H1 (cell line): Measurements from ENCODE around the gene TBX21. TPM values are rescaled to one million over a fixed set of nuclear protein-coding genes. Genes with fewer than 3 reads are reported as not detected.

Experiments
- ATF2 ChIP-seq: IDR thresholded peaks from 2 replicates; pipeline ENCODE4 v1.6.1; 2012; ENCODE audit warnings: low read length, inconsistent platforms
- GTF2F1 ChIP-seq: IDR thresholded peaks from 2 replicates; pipeline ENCODE4 v1.6.1; 2012; ENCODE audit warnings: low read depth, low read length, improper control_type of control experiment, borderline replicate concordance
- RFX5 ChIP-seq: IDR thresholded peaks from 2 replicates; pipeline ENCODE4 v1.6.1; 2011; ENCODE audit warnings: low read depth, low read length, improper control_type of control experiment, borderline replicate concordance
- RNF2 ChIP-seq: fragments of 200-900, 300-1000 bp; sonication (generic); IDR thresholded peaks from 2 replicates; pipeline ENCODE4 v1.7.1; 2016; ENCODE audit warnings: borderline replicate concordance, low read depth, mild to moderate bottlenecking, antibody characterized with exemption, low read length; ENCODE audit not compliant: poor library complexity, severe bottlenecking; ENCODE audit errors: missing control alignments
- SP1 ChIP-seq: IDR thresholded peaks from 2 replicates; pipeline ENCODE4 v1.6.1; 2011; ENCODE audit warnings: low read depth, low read length
- polyA plus RNA-seq, 7 experiments: library from polyadenylated mRNA; depleted of rRNA in 3 of 7; stranded (reverse) in 5 of 7; unstranded in 2 of 7; fragments of >200 nt in 5 of 7; fragments of 200-250 nt in 2 of 7; gene quantifications; 1 replicate in 5 of 7; 2 replicates in 1 of 7; 4 replicates in 1 of 7; pipeline versions ENCODE4 v1.2.1 to v1.2.3, GENCODE V29; 2011 to 2013; ENCODE audit warnings: missing spikeins in 2 of 7, mixed read lengths in 2 of 7
- total RNA-seq: library from RNA; stranded (reverse); fragmentation: NEBNext Ultra II Directional; extraction: Animal tissue kit (Norgen Biotek cat#: 25700); gene quantifications from 2 replicates; pipeline ENCODE4 v1.2.1, GENCODE V29; 2021

Gene TBX21
- total and polyA plus RNA-seq, 2 of the 8 experiments (the other 6 are each of a cell fraction or from before 2014, with no cell fraction given), result not detected

- no peak for TF ChIP-seq ATF2
- no peak for TF ChIP-seq RNF2
- no peak for TF ChIP-seq RFX5
- TF ChIP-seq GTF2F1, result no peak
- no peak for TF ChIP-seq SP1
Observed at GRCh38 chr17:47712330-47713023, 20.6 kb upstream of the TBX21 start (continued).
